ENCODE measurements around the gene IBA57.
"Not testable (repeated sequence)": the region's sequence is repeated elsewhere in the genome, so short reads cannot be mapped to it uniquely, and the experiment has no call there.

The IBA57 gene

DNA sequence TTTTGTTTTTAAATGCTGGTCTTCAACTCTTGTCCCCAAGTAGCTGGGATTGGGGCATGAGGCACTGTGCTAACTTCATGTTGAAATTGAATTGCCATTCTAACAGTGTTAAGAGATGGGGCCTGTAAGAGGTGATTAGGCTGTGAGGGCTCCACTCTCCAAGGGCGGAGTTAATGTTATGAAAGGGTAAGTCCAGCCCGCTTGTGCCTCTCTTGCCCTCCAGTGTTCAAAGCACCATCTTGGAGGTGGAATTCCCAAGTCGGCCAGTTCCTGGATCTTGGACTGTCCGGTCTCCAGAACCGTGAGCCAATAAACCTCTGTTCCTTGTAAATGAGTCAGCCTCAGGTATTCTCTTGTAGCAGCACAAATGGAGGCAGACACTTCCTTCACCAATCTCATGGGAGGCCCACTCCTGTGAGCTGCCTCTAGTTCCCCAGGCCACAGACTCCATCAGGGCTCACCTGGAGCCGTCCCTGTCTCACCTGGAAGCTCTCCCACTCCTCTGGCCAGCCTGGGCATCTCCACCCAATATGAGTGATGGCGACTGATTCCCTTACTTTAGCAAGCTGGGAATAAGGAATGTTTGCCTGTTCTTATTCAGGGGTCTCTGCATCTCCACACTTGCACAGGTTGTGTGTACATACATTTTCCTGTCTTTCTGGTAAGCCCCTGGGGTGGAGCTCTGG is 15.5 kb downstream of the IBA57 start:
- TF ChIP-seq, protein P1, sequence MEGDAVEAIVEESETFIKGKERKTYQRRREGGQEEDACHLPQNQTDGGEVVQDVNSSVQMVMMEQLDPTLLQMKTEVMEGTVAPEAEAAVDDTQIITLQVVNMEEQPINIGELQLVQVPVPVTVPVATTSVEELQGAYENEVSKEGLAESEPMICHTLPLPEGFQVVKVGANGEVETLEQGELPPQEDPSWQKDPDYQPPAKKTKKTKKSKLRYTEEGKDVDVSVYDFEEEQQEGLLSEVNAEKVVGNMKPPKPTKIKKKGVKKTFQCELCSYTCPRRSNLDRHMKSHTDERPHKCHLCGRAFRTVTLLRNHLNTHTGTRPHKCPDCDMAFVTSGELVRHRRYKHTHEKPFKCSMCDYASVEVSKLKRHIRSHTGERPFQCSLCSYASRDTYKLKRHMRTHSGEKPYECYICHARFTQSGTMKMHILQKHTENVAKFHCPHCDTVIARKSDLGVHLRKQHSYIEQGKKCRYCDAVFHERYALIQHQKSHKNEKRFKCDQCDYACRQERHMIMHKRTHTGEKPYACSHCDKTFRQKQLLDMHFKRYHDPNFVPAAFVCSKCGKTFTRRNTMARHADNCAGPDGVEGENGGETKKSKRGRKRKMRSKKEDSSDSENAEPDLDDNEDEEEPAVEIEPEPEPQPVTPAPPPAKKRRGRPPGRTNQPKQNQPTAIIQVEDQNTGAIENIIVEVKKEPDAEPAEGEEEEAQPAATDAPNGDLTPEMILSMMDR (IDR thresholded peaks at IDR 0.05): no peak
- no peak for TF ChIP-seq ZFX (IDR thresholded peaks at IDR 0.05; ENCODE audit: borderline replicate concordance)
- H3K27ac ChIP-seq: no peak overlapping the region

DNA sequence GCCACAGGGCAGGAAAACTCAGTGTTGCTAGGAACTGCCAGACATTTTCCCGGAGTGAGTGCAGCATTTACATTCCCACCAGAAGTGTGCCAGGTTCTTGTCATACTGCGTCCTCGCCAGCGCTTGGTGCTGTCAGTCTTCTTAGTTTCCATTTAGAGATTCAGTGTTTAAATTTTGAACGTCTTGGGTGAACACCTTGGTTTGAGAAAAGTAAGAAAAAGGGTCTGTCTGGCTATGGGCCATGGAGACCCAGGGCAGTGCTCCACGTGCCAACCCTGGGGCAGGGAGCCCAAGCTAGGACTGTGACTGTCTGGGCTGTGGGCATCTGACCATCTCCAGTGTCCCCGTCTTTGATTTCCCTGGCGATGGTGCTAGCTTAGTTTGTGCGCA is 16.0 kb downstream of the IBA57 start:
- no peak overlapping the region for H3K27ac ChIP-seq
- TF ChIP-seq, protein P1 (IDR thresholded peaks at IDR 0.05): no peak
- TF ChIP-seq ZFX (IDR thresholded peaks at IDR 0.05; ENCODE audit: borderline replicate concordance): no peak

DNA sequence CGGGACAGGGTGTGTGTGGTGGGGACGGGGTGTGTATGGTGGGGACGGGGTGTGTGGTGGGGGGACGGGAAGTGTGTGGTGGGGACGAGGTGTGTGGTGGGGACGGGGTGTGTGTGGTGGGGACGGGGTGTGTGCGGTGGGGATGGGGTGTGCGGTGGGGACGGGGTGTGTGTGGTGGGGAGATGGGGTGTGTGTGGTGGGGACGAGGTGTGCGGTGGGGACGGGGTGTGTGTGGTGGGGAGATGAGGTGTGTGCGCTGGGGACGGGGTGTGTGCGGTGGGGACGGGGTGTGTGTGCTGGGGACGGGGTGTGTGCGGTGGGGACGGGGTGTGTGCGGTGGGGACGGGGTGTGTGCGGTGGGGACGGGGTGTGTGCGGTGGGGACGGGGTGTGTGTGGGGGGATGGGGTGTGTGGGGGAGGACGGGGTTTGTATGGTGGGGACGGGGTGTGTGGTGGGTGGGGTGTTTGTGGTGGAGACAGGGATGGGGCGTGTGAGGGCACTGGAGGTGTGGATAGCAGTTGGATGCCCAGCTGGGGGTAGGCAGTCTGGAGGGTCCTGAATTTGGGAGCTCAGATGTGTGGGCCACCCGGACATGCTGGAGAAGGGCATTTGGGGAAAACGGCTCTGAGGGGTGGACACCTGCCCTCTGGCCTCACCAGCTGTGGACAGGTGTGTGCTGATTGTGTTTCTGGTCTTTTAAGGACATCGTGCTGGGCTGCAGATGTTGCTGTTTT is 16.9 kb downstream of the IBA57 start:
- no peak for TF ChIP-seq ZFX (IDR thresholded peaks at IDR 0.05; ENCODE audit: borderline replicate concordance)
- TF ChIP-seq, protein P1 (IDR thresholded peaks at IDR 0.05): no peak
- H3K27ac ChIP-seq: no peak overlapping the region

DNA sequence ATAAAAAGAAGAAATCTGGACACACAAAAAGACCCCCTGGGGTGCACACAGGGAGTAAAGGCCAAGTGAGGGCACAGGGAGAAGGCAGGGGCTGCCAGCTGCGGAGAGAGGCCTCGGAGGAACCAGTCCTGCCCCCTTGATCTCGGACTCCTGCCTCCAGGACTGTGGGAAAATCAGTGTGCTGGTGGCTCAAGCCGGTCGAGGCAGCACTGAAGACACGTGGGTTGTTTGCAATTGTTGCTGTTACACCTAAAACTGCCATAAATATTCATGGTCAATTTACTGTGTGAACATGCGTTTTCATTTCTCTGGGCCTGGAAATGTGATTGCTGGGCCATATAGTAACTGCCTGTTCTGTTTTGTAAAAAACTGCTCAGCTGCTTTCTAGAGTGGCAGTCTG is 18.5 kb downstream of the IBA57 start:
- no peak overlapping the region for H3K27ac ChIP-seq
- TF ChIP-seq, protein P1 (IDR thresholded peaks at IDR 0.05): no peak
- no peak for TF ChIP-seq ZFX (IDR thresholded peaks at IDR 0.05; ENCODE audit: borderline replicate concordance)

DNA sequence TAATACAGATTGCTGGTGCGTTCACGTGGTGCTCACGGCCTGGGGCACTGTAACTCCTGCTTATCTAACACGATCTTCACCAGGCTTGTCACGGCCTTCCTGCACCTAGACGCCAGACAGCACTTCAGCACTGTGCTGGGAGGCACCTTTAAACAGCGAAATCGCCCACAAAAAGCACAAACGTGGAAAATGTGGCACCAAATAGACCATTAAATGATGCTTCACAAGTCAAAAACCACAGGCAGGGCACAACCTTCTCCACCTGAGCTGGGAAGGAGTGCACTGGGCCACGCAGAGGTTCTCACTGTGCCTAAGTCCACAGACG is 20.0 kb downstream of the IBA57 start:
- no peak overlapping the region for H3K27ac ChIP-seq
- no peak for TF ChIP-seq ZFX (IDR thresholded peaks at IDR 0.05; ENCODE audit: borderline replicate concordance)
- TF ChIP-seq, protein P1 (IDR thresholded peaks at IDR 0.05): no peak

DNA sequence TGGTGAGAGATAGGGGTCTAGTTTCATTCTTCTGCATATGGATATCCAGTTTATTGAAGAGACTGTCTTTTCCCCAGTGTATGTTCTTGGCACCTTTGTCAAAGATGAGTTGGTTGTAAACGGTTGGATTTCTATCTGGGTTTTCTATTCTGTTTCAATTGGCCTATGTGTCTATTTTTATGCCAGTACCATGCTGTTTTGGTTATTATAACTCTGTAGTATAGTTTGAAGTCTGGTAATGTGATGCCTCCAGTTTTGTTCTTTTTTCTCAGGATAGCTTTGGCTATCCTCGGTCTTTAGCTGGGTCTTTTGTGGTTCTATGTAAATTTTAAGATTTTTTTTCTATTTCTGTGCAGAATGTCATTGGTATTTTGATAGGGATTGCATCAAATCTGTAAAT is 22.6 kb downstream of the IBA57 start:
- H3K27ac ChIP-seq: not testable (repeated sequence)

DNA sequence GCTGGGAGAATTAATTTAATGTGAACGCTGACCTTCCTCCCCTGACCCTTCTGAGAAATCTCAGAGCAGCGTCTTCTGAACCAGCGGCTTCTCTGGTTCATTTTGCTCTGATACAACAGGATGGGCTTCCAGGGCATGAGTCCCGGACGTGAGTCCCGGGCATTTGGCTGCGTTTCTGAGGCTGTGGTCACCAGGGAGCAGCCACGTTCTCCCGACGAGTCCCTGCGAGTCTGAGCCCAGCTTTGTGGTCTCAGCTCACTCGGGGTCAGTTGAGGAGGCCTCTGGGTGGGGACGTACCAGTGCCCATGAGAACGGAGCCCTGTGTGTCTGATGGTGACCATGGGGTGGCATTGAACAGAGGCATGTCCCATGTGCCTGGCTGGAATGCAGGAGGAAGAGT is 24.6 kb downstream of the IBA57 start:
- no peak overlapping the region for H3K27ac ChIP-seq
- TF ChIP-seq ZFX (IDR thresholded peaks at IDR 0.05; ENCODE audit: borderline replicate concordance): no peak
- TF ChIP-seq, protein P1 (IDR thresholded peaks at IDR 0.05): no peak

Data from 22Rv1 (cell line).